HEK293 (cell line): ENCODE data around the gene FGF12.

Experiments
- TCF7L2 ChIP-seq: IDR thresholded peaks from 2 replicates; pipeline ENCODE4 v1.6.1; 2011; ENCODE audit warnings: low read depth, mild to moderate bottlenecking, inconsistent platforms, low read length, moderate library complexity, borderline replicate concordance
- ZBTB1 ChIP-seq: fragments of 450-650 bp; formaldehyde crosslinking; IDR thresholded peaks from 2 replicates; pipeline ENCODE4 v1.5.1; 2016; ENCODE audit warnings: missing biosample characterization, missing genetic modification characterization
- ZNF558 ChIP-seq: fragments of 450-650 bp; formaldehyde crosslinking; IDR thresholded peaks from 2 replicates; pipeline ENCODE4 v1.5.1; 2016; ENCODE audit warnings: missing biosample characterization, missing genetic modification characterization
- ZNF76 ChIP-seq: fragments of 450-650 bp; formaldehyde crosslinking; IDR thresholded peaks from 2 replicates; pipeline ENCODE4; 2016; ENCODE audit warnings: low read depth, missing biosample characterization, missing genetic modification characterization, borderline replicate concordance
- TF ChIP-seq, protein P1 (sequence below): fragments of 450-650 bp; formaldehyde crosslinking; IDR thresholded peaks from 2 replicates; pipeline ENCODE4 v1.5.1; 2016; ENCODE audit warnings: missing biosample characterization, missing genetic modification characterization
- TF ChIP-seq, protein P2 (sequence below): fragments of 450-650 bp; formaldehyde crosslinking; IDR thresholded peaks from 2 replicates; pipeline ENCODE4 v1.5.1; 2016; ENCODE audit warnings: missing biosample characterization, missing genetic modification characterization
- TF ChIP-seq, protein P3 (sequence below): fragments of 450-650 bp; IDR thresholded peaks from 2 replicates; pipeline ENCODE4 v1.5.1; 2018; ENCODE audit warnings: missing biosample characterization, missing genetic modification characterization
- TF ChIP-seq, protein P4 (sequence below): fragments of 450-650 bp; formaldehyde crosslinking; IDR thresholded peaks from 2 replicates; pipeline ENCODE4 v1.5.1; 2017; ENCODE audit warnings: missing biosample characterization, missing genetic modification characterization
- TF ChIP-seq, protein P5 (sequence below): fragments of 450-650 bp; formaldehyde crosslinking; IDR thresholded peaks from 2 replicates; pipeline ENCODE4 v1.5.1; 2016; ENCODE audit warnings: missing biosample characterization, missing genetic modification characterization

DNA sequence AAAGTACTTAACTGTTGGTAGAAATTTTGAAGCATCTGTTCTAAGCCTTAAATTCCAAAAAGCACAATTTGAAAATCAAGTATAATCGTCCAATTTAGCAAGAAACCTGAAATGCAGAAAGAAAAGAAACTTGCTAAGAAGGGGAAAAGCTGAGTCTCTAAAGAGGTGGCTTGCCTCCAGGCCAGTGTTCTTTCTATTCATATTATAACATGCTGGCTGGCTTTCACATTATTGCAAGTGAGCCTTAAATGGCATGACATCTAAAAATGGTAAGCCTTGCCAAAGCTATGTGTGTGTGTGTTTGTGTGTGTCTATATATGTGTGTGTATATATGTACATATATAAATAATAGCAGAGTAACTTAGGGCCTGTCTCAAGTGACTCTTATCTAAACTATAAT is 89.5 kb downstream of the FGF12 start:
- no peak for TF ChIP-seq ZNF558 (tag by site-specific recombination)
- TF ChIP-seq, protein P1, sequence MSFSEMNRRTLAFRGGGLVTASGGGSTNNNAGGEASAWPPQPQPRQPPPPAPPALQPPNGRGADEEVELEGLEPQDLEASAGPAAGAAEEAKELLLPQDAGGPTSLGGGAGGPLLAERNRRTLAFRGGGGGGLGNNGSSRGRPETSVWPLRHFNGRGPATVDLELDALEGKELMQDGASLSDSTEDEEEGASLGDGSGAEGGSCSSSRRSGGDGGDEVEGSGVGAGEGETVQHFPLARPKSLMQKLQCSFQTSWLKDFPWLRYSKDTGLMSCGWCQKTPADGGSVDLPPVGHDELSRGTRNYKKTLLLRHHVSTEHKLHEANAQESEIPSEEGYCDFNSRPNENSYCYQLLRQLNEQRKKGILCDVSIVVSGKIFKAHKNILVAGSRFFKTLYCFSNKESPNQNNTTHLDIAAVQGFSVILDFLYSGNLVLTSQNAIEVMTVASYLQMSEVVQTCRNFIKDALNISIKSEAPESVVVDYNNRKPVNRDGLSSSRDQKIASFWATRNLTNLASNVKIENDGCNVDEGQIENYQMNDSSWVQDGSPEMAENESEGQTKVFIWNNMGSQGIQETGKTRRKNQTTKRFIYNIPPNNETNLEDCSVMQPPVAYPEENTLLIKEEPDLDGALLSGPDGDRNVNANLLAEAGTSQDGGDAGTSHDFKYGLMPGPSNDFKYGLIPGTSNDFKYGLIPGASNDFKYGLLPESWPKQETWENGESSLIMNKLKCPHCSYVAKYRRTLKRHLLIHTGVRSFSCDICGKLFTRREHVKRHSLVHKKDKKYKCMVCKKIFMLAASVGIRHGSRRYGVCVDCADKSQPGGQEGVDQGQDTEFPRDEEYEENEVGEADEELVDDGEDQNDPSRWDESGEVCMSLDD: no peak
- TF ChIP-seq, protein P2, sequence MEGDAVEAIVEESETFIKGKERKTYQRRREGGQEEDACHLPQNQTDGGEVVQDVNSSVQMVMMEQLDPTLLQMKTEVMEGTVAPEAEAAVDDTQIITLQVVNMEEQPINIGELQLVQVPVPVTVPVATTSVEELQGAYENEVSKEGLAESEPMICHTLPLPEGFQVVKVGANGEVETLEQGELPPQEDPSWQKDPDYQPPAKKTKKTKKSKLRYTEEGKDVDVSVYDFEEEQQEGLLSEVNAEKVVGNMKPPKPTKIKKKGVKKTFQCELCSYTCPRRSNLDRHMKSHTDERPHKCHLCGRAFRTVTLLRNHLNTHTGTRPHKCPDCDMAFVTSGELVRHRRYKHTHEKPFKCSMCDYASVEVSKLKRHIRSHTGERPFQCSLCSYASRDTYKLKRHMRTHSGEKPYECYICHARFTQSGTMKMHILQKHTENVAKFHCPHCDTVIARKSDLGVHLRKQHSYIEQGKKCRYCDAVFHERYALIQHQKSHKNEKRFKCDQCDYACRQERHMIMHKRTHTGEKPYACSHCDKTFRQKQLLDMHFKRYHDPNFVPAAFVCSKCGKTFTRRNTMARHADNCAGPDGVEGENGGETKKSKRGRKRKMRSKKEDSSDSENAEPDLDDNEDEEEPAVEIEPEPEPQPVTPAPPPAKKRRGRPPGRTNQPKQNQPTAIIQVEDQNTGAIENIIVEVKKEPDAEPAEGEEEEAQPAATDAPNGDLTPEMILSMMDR (tag by site-specific recombination): no peak
- TF ChIP-seq, protein P3, sequence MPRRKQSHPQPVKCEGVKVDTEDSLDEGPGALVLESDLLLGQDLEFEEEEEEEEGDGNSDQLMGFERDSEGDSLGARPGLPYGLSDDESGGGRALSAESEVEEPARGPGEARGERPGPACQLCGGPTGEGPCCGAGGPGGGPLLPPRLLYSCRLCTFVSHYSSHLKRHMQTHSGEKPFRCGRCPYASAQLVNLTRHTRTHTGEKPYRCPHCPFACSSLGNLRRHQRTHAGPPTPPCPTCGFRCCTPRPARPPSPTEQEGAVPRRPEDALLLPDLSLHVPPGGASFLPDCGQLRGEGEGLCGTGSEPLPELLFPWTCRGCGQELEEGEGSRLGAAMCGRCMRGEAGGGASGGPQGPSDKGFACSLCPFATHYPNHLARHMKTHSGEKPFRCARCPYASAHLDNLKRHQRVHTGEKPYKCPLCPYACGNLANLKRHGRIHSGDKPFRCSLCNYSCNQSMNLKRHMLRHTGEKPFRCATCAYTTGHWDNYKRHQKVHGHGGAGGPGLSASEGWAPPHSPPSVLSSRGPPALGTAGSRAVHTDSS (tag by site-specific recombination): no peak
- no peak for TF ChIP-seq ZNF76 (tag by site-specific recombination)
- TF ChIP-seq TCF7L2: no peak
- TF ChIP-seq ZBTB1: no peak
- TF ChIP-seq, protein P4, sequence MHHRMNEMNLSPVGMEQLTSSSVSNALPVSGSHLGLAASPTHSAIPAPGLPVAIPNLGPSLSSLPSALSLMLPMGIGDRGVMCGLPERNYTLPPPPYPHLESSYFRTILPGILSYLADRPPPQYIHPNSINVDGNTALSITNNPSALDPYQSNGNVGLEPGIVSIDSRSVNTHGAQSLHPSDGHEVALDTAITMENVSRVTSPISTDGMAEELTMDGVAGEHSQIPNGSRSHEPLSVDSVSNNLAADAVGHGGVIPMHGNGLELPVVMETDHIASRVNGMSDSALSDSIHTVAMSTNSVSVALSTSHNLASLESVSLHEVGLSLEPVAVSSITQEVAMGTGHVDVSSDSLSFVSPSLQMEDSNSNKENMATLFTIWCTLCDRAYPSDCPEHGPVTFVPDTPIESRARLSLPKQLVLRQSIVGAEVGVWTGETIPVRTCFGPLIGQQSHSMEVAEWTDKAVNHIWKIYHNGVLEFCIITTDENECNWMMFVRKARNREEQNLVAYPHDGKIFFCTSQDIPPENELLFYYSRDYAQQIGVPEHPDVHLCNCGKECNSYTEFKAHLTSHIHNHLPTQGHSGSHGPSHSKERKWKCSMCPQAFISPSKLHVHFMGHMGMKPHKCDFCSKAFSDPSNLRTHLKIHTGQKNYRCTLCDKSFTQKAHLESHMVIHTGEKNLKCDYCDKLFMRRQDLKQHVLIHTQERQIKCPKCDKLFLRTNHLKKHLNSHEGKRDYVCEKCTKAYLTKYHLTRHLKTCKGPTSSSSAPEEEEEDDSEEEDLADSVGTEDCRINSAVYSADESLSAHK (tag by site-specific recombination): no peak
- TF ChIP-seq, protein P5, sequence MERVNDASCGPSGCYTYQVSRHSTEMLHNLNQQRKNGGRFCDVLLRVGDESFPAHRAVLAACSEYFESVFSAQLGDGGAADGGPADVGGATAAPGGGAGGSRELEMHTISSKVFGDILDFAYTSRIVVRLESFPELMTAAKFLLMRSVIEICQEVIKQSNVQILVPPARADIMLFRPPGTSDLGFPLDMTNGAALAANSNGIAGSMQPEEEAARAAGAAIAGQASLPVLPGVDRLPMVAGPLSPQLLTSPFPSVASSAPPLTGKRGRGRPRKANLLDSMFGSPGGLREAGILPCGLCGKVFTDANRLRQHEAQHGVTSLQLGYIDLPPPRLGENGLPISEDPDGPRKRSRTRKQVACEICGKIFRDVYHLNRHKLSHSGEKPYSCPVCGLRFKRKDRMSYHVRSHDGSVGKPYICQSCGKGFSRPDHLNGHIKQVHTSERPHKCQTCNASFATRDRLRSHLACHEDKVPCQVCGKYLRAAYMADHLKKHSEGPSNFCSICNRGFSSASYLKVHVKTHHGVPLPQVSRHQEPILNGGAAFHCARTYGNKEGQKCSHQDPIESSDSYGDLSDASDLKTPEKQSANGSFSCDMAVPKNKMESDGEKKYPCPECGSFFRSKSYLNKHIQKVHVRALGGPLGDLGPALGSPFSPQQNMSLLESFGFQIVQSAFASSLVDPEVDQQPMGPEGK (tag by site-specific recombination): no peak
